GM23338 (cell line): ENCODE data around the gene OR2H1.

Source experiments
- CREB1 ChIP-seq: fragments of 250-450 bp; sonication (Bioruptor Pico); IDR thresholded peaks from 2 replicates; pipeline ENCODE4 v1.5.0; 2020; ENCODE audit warnings: low read depth, mild to moderate bottlenecking, moderate library complexity
- ETS1 ChIP-seq: IDR thresholded peaks from 2 replicates; pipeline ENCODE4 v1.6.1; 2016; ENCODE audit warnings: antibody characterized with exemption
- EZH2 ChIP-seq: fragments of 200-600 bp; sonication (generic); IDR thresholded peaks from one replicate; pipeline ENCODE4 v1.8.0; 2017; ENCODE audit warnings: antibody characterized with exemption, mild to moderate bottlenecking, low read depth; ENCODE audit not compliant: unreplicated experiment
- EZH2phosphoT487 ChIP-seq: fragments of 200-600 bp; sonication (generic); IDR thresholded peaks from one replicate; pipeline ENCODE4 v1.8.1; 2018; ENCODE audit warnings: antibody characterized with exemption; ENCODE audit not compliant: unreplicated experiment
- NANOG ChIP-seq: IDR thresholded peaks from 2 replicates; pipeline ENCODE4 v1.6.1; 2016; ENCODE audit warnings: antibody characterized with exemption, borderline replicate concordance
- POLR2AphosphoS5 ChIP-seq: IDR thresholded peaks from 2 replicates; pipeline ENCODE4 v1.6.1; 2016; ENCODE audit warnings: antibody characterized with exemption, low read depth
- TF ChIP-seq, protein P1 (sequence below), 2 experiments: fragments of 200-600 bp in 1 of 2; sonication (generic) in 1 of 2; conservative IDR thresholded peaks; 2 replicates each; pipeline versions ENCODE4 v1.5.1 to v1.6.1; 2016 to 2017; ENCODE audit warnings: antibody characterized with exemption in 2 of 2, low read depth in 2 of 2, mild to moderate bottlenecking in 2 of 2, moderate library complexity in 1 of 2
- TF ChIP-seq, protein P2 (sequence below): IDR thresholded peaks from one replicate; pipeline ENCODE4 v1.6.1; 2018; ENCODE audit warnings: antibody characterized with exemption; ENCODE audit not compliant: unreplicated experiment

- TF ChIP-seq, protein P1, sequence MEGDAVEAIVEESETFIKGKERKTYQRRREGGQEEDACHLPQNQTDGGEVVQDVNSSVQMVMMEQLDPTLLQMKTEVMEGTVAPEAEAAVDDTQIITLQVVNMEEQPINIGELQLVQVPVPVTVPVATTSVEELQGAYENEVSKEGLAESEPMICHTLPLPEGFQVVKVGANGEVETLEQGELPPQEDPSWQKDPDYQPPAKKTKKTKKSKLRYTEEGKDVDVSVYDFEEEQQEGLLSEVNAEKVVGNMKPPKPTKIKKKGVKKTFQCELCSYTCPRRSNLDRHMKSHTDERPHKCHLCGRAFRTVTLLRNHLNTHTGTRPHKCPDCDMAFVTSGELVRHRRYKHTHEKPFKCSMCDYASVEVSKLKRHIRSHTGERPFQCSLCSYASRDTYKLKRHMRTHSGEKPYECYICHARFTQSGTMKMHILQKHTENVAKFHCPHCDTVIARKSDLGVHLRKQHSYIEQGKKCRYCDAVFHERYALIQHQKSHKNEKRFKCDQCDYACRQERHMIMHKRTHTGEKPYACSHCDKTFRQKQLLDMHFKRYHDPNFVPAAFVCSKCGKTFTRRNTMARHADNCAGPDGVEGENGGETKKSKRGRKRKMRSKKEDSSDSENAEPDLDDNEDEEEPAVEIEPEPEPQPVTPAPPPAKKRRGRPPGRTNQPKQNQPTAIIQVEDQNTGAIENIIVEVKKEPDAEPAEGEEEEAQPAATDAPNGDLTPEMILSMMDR (conservative IDR thresholded peaks at IDR 0.05; ENCODE audit: low read depth in 2 of 2) = no peak
- no peak for TF ChIP-seq POLR2AphosphoS5
- no peak for TF ChIP-seq EZH2phosphoT487
- TF ChIP-seq, protein P2, sequence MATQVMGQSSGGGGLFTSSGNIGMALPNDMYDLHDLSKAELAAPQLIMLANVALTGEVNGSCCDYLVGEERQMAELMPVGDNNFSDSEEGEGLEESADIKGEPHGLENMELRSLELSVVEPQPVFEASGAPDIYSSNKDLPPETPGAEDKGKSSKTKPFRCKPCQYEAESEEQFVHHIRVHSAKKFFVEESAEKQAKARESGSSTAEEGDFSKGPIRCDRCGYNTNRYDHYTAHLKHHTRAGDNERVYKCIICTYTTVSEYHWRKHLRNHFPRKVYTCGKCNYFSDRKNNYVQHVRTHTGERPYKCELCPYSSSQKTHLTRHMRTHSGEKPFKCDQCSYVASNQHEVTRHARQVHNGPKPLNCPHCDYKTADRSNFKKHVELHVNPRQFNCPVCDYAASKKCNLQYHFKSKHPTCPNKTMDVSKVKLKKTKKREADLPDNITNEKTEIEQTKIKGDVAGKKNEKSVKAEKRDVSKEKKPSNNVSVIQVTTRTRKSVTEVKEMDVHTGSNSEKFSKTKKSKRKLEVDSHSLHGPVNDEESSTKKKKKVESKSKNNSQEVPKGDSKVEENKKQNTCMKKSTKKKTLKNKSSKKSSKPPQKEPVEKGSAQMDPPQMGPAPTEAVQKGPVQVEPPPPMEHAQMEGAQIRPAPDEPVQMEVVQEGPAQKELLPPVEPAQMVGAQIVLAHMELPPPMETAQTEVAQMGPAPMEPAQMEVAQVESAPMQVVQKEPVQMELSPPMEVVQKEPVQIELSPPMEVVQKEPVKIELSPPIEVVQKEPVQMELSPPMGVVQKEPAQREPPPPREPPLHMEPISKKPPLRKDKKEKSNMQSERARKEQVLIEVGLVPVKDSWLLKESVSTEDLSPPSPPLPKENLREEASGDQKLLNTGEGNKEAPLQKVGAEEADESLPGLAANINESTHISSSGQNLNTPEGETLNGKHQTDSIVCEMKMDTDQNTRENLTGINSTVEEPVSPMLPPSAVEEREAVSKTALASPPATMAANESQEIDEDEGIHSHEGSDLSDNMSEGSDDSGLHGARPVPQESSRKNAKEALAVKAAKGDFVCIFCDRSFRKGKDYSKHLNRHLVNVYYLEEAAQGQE = no peak
- TF ChIP-seq CREB1 (CRISPR knock-in tag) = no peak
- no peak for TF ChIP-seq EZH2
- no peak for TF ChIP-seq ETS1
- no peak for TF ChIP-seq NANOG
Observed at GRCh38 chr6:29506446-29507067, 49.6 kb downstream of the OR2H1 start.
